Immature natural killer cell (primary cell): Measurements from ENCODE around the gene TEAD1. TPM values are rescaled to one million over a fixed set of nuclear protein-coding genes. Genes with fewer than 3 reads are reported as not detected.

Experiments
- DNase-seq, 3 donors: peaks; one replicate each; pipeline ENCODE4 v3.0.0; 2022; ENCODE audit warnings: mixed read lengths in 1 of 3
- H3K27ac Mint-ChIP-seq, 6 donors: one replicate each; pipeline ENCODE4 v1.8.0; 2020; ENCODE audit warnings: mixed read lengths in 6 of 6, mild to moderate bottlenecking in 5 of 6, inconsistent platforms in 4 of 6, moderate library complexity in 3 of 6
- H3K27me3 Mint-ChIP-seq, 3 donors: one replicate each; pipeline ENCODE4 v1.8.0; 2020 to 2021; ENCODE audit warnings: low read depth in 3 of 3, mild to moderate bottlenecking in 3 of 3, mixed read lengths in 3 of 3, moderate library complexity in 3 of 3, inconsistent platforms in 1 of 3
- H3K36me3 Mint-ChIP-seq, 3 donors: one replicate each; pipeline ENCODE4 v1.8.0; 2020; ENCODE audit warnings: mixed read lengths in 3 of 3, inconsistent platforms in 2 of 3, mild to moderate bottlenecking in 2 of 3
- H3K4me1 Mint-ChIP-seq, 2 donors: one replicate each; pipeline ENCODE4 v1.8.0; 2020; ENCODE audit warnings: inconsistent platforms in 2 of 2, mild to moderate bottlenecking in 2 of 2, mixed read lengths in 2 of 2, moderate library complexity in 1 of 2
- H3K4me3 Mint-ChIP-seq, 5 donors: one replicate each; pipeline ENCODE4 v1.8.0; 2020; ENCODE audit warnings: mild to moderate bottlenecking in 5 of 5, mixed read lengths in 5 of 5, inconsistent platforms in 3 of 5, moderate library complexity in 3 of 5
- H3K9me3 Mint-ChIP-seq, 6 donors: one replicate each; pipeline ENCODE4 v1.8.0; 2020; ENCODE audit warnings: mild to moderate bottlenecking in 6 of 6, mixed read lengths in 6 of 6, inconsistent platforms in 4 of 6, moderate library complexity in 3 of 6
- polyA plus RNA-seq, 3 donors: library from polyadenylated mRNA; unstranded; fragments of 300-500 nt; fragmentation: Illumina TruSeq; gene quantifications; one replicate each; pipeline ENCODE4 v1.2.3, GENCODE V29; 2021

The TEAD1 gene
- polyA plus RNA-seq, 3 donors from 2014 or later = not detected

DNA sequence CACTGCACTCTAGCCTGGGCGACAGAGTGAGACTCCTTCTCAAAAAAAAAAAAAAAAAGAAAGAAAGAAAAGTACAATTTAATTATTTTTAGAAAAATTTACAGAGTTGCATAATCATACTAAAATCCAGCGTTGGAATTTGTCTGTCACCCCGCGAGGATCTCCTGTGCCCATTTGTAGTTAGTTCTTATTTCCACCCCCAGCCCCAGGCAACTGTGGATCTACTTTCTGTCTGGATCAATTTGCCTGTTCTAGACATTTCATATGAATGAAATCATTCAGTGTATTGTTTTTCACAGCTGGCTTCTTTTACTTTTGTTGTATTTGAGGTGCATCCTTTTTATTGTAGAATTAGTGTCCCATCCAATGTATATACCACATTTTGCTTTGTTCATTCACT, 232.3 kb downstream of the TEAD1 start:
- no peaks in the 10 kb centered on the region for H3K4me1 Mint-ChIP-seq
- no peak for DNase-seq
- peaks cover 0 to 9% (median 4%) of the 10 kb centered on the region in 3 donors for H3K27me3 Mint-ChIP-seq
- no peaks in the 10 kb centered on the region for H3K36me3 Mint-ChIP-seq
- no peak overlapping the region for H3K27ac Mint-ChIP-seq
- peaks cover 0 to 6% (median 0%) of the 10 kb centered on the region in 6 donors for H3K9me3 Mint-ChIP-seq
- H3K4me3 Mint-ChIP-seq = no peak overlapping the region

DNA sequence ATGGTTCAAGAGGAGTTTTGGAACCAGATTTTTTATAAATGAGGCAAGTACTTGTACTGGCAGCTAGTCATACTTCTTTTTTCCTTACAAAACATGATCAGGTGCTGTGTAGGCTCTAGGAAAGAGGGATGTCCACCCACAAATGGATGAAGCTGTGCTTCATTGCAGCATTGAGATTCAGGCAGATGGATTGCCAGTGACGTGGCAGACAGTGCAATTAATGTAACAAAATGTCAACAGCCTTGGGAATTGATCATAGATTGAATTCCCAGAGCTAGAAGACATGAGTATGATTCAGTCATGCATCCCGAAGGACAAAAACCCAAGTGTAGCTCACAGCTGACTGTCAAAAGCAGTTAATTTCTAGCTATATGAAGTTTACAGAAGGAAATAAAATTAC, 235.7 kb downstream of the TEAD1 start:
- Mint-ChIP-seq H3K27ac (no peak overlapping the region), H3K4me3 (no peak overlapping the region), H3K4me1 (no peaks in the 10 kb centered on the region), H3K27me3 (peaks cover 4 to 5% (median 4%) of the 10 kb centered on the region in 3 donors), H3K9me3 (peaks cover 0 to 3% (median 0%) of the 10 kb centered on the region in 6 donors), H3K36me3 (no peaks in the 10 kb centered on the region)
- DNase-seq = no peak

DNA sequence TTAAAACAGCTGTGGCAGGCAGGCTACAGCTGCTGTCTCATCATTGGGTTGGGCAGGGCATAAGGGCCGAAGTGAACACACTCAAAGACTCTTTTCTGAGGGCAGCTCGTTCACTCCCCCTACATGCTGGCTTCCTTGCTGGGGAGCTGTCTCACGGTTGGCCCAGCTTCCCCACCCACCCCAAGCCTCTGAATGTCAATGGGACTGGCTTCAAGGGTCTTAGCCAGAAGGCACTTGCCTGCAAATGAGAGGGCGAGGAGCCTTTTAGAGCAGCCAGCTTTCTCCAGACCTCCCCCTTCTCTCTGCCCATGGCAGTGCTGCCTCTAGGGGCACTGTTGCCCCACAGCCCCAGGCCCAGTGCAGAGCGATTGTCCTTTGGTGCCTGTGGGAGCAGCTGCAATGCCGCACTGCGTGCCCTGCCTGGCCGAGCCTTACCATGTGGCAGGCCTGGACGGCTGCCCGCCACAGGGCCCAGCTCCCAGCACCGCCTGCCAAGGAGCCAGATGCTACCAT, 240.2 kb downstream of the TEAD1 start:
- no peak for DNase-seq
- Mint-ChIP-seq H3K4me3 (no peak overlapping the region), H3K4me1 (no peaks in the 10 kb centered on the region), H3K36me3 (no peaks in the 10 kb centered on the region), H3K9me3 (no peaks in the 10 kb centered on the region), H3K27me3 (peaks cover 4 to 7% (median 5%) of the 10 kb centered on the region in 3 donors), H3K27ac (no peak overlapping the region)

DNA sequence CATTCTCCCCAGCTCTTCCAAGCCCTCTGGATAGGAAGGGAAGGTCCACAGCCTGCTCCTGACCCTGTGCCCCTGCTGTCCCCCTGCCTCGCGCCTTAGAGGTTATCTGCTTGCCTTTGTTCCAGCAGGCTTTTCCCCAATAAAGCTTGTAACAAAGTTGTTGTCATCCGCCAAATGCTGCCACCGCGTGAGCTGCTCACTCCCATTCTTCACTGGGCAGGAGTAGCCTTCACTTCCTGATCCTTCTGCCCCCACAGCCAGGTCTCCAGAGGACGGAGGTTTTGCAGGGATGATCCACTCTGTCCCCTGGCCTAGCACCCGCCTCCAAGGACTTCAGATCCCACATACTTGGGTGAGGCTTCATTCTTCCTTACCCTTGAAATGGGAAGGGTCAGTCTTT, 240.9 kb downstream of the TEAD1 start:
- H3K27me3 Mint-ChIP-seq = peaks cover 4 to 7% (median 5%) of the 10 kb centered on the region in 3 donors
- no peak overlapping the region for H3K4me3 Mint-ChIP-seq
- DNase-seq = no peak
- H3K4me1 Mint-ChIP-seq = no peaks in the 10 kb centered on the region
- no peaks in the 10 kb centered on the region for H3K9me3 Mint-ChIP-seq
- H3K36me3 Mint-ChIP-seq = no peaks in the 10 kb centered on the region
- no peak overlapping the region for H3K27ac Mint-ChIP-seq

DNA sequence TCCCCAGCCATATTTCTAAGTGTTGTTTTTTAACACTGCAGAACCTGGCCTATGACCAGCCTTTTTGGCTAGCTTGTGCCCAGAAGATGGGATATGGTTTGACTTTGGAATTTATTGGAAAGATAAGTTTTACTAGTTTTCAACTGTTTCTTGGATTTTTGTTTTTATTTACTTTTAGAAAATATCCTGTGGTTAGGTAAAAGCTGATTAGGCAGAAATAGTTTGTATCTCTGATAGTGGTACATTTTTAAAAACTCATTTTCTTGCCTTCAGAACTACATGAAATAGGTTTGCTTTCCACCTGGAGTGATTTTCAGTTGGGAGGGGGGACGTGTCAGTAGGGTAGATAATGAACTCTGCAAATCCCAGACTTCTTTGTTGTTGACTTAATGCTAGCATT, 243.6 kb downstream of the TEAD1 start:
- Mint-ChIP-seq H3K4me3 (no peak overlapping the region), H3K36me3 (no peaks in the 10 kb centered on the region), H3K9me3 (no peaks in the 10 kb centered on the region), H3K27me3 (peaks cover 2 to 7% (median 2%) of the 10 kb centered on the region in 3 donors), H3K4me1 (no peaks in the 10 kb centered on the region), H3K27ac (no peak overlapping the region)
- DNase-seq = no peak

DNA sequence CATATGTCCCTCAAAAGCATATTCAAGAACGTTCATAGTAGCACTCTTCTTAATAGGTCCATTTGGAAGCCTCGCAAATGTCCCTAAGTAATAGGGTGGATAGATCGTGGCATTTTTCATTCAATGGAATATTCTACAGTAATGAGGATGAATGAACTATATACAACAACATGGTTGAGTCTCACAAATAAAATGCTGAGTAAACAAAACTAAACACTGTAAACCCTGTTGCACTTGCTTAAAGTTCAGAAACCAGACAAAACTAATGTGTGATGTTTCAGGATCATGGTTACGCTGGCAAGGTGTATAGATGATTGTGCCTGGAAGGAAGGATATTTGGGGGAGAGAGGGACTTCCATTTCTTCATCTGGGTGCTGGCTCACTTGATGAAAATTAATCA, 244.4 kb downstream of the TEAD1 start:
- no peaks in the 10 kb centered on the region for H3K4me1 Mint-ChIP-seq
- no peak overlapping the region for H3K4me3 Mint-ChIP-seq
- no peaks in the 10 kb centered on the region for H3K36me3 Mint-ChIP-seq
- H3K9me3 Mint-ChIP-seq = no peaks in the 10 kb centered on the region
- no peak for DNase-seq
- H3K27ac Mint-ChIP-seq = no peak overlapping the region
- peaks cover 2 to 7% (median 5%) of the 10 kb centered on the region in 3 donors for H3K27me3 Mint-ChIP-seq

DNA sequence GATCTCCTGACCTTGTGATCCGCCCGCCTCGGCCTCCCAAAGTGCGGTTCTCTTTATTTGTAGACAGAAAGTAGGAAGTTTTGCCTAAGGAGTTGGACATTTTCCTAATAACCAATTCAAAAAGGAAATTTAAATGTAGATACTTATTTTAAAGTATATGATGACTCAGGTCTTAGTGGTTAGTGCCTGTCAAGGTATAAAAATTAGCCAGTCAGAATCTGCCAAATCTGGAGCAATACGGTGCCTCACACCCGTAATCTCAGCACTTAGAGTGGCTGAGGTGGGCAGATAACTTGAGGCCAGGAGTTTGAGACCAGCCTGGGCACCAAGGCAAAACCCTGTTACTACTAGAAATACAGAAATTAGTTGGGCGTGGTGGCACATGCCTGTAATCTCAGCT, 248.2 kb downstream of the TEAD1 start:
- no peak overlapping the region for H3K27ac Mint-ChIP-seq

DNA sequence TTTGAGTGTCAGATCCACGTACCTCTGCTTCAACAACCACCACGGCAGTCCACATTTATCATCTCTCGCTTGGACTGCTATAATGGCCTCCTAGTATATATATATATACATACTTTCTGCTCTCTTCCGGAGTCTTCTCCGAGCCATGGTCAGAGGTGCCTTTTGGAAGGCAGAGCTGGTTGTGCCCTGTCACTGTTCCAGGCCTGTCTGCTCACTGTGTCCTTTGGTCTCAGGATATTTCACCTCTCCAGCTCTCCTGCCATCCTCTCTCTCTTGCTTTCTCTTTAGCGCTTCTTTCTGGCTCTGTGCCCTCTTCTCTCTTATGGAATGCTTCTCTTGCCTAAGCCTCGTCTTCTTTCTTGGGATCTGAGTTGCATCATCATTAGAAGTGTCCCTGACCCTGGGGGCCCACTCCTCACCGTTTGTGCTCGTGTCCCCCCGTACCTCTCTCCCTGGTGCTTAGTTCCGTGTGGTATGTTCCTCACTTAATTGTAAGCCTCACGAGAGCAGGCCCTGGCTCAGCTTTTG, 248.8 kb downstream of the TEAD1 start:
- H3K27ac Mint-ChIP-seq = no peak overlapping the region
- H3K4me3 Mint-ChIP-seq = no peak overlapping the region
- H3K27me3 Mint-ChIP-seq = peaks cover 2 to 7% (median 3%) of the 10 kb centered on the region in 3 donors
- no peak for DNase-seq
- H3K36me3 Mint-ChIP-seq = no peaks in the 10 kb centered on the region
- no peaks in the 10 kb centered on the region for H3K9me3 Mint-ChIP-seq
- H3K4me1 Mint-ChIP-seq = no peaks in the 10 kb centered on the region

More for the DNA sequence above, 248.2 kb downstream of the TEAD1 start:
- H3K9me3 Mint-ChIP-seq = no peaks in the 10 kb centered on the region
- no peaks in the 10 kb centered on the region for H3K4me1 Mint-ChIP-seq
- no peak overlapping the region for H3K4me3 Mint-ChIP-seq
- peaks cover 2 to 7% (median 5%) of the 10 kb centered on the region in 3 donors for H3K27me3 Mint-ChIP-seq
- H3K36me3 Mint-ChIP-seq = no peaks in the 10 kb centered on the region
- DNase-seq = no peak

DNA sequence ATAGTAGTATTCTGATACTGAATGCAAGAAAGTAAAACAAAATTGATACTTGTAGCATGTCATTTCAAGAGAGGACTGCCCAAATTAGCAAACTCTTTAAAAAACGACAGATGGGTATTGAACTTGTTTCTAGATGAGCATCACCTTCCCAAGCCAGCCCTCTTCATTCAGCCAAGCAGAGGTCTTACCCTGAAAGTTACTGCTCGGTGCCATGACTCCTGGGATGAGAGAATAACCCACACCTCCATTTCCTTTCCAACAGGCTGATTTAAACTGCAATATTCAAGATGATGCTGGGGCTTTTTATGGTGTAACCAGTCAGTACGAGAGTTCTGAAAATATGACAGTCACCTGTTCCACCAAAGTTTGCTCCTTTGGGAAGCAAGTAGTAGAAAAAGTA, 250.4 kb downstream of the TEAD1 start:
- no peak for DNase-seq
- Mint-ChIP-seq H3K4me1 (no peaks in the 10 kb centered on the region), H3K9me3 (no peaks in the 10 kb centered on the region), H3K4me3 (no peak overlapping the region), H3K27ac (no peak overlapping the region), H3K36me3 (no peaks in the 10 kb centered on the region), H3K27me3 (peaks cover 2 to 11% (median 3%) of the 10 kb centered on the region in 3 donors)

DNA sequence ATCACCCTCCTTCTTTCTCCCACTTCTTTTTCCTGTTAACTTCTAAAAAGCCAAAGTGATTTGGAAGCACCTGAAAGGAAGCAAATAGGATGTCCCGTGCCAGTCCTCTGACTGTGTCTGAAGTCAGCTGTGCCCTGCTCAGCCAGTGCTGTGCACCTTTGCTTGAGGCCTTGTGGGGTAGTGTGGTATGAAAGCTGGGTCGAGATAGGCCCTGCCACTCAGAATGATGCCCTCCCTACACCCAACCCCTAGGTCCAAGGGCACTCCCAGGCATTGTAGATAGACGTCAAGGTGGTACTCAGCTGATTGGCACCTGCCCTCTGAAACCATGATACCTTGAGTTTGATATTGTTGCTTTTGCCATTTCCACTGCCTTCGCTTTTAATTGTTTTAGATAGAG, 251.3 kb downstream of the TEAD1 start:
- Mint-ChIP-seq H3K27ac (no peak overlapping the region), H3K4me1 (no peaks in the 10 kb centered on the region), H3K9me3 (no peaks in the 10 kb centered on the region), H3K36me3 (no peaks in the 10 kb centered on the region), H3K27me3 (peaks cover 2 to 11% (median 3%) of the 10 kb centered on the region in 3 donors), H3K4me3 (no peak overlapping the region)
- no peak for DNase-seq

DNA sequence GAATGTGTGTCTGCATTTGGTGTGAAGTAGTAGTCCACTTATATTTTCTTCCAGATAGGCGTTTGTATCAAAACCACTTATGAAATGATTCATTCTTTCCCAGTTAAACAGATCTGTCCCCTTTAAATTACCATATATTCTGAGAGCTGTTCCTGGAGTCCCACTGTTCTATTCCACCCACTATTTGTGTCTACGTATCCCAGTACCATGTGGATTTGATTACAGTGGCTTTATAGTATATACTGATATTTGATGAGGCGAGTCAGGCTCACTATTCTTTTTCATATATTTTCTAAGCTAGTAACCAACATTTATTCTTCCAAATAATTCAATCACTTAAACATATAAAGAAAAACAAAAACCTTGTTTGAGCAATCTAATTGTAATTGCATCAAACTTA, 253.0 kb downstream of the TEAD1 start:
- Mint-ChIP-seq H3K9me3 (no peaks in the 10 kb centered on the region), H3K4me3 (no peak overlapping the region), H3K36me3 (no peaks in the 10 kb centered on the region), H3K27me3 (peaks cover 2 to 11% (median 3%) of the 10 kb centered on the region in 3 donors), H3K4me1 (no peaks in the 10 kb centered on the region), H3K27ac (no peak overlapping the region)
- DNase-seq = no peak

DNA sequence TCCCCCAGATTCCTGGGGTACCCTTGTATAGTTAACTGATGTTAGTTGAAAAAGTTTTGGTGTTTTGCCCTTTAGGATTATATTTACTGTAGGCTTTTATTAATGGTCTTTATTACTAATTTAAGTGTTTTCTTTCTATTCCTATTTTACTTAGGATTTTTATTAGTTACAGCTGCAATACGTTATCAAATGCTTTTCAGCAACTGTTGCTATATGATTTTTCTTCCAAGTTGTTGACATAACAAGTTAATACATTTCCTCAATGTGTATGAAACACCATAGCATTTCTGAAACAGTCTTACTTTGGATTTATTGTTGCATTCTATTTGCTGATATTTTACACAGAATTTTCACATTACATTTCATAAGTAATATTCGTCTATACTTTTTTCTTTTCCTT, 253.7 kb downstream of the TEAD1 start:
- Mint-ChIP-seq H3K27ac (no peak overlapping the region), H3K27me3 (peaks cover 2 to 11% (median 3%) of the 10 kb centered on the region in 3 donors), H3K4me3 (no peak overlapping the region), H3K4me1 (no peaks in the 10 kb centered on the region), H3K36me3 (no peaks in the 10 kb centered on the region), H3K9me3 (no peaks in the 10 kb centered on the region)
- no peak for DNase-seq

DNA sequence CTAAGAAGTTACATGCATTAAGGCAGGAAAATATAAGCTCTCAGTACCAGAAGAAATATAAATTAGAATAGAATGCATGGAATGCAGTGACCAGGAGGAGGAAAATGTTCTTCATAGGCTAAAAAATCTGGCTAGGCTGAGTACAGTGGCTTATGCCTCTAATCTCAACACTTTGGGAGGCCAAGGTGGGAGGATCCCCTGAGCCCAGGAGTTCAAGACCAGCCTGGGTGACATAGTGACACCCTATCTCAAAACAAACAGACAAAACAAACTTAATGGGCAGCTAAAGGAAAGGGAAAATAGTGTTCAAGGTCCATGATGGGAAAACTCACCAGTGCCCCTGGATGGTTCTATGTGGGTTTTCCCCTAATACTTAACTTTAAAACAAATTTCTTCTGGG, 256.6 kb downstream of the TEAD1 start:
- DNase-seq = no peak
- Mint-ChIP-seq H3K27me3 (peaks cover 0 to 11% (median 0%) of the 10 kb centered on the region in 3 donors), H3K4me1 (no peaks in the 10 kb centered on the region), H3K4me3 (no peak overlapping the region), H3K9me3 (no peaks in the 10 kb centered on the region), H3K36me3 (no peaks in the 10 kb centered on the region), H3K27ac (no peak overlapping the region)

DNA sequence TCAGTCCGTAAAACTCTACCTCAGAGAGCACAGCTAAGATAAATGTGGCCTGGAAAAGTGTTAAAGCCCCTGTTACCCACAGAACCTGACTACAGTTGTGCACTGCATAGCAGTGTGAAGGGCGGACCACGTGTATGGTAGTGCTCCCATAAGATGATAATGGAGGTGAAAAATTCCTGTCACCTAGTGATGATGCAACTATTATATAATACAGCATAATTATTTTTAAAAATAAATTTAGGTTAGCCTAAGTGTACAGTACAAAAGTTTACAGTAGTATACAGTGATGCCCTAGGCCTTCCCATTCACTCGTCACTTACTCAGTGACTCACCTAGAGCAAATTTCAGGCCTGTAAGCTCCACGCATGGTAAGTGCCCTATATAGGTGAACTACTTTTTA, 258.3 kb downstream of the TEAD1 start:
- Mint-ChIP-seq H3K27ac (no peak overlapping the region), H3K36me3 (no peaks in the 10 kb centered on the region), H3K9me3 (no peaks in the 10 kb centered on the region), H3K27me3 (peaks cover 0 to 8% (median 0%) of the 10 kb centered on the region in 3 donors), H3K4me1 (no peaks in the 10 kb centered on the region), H3K4me3 (no peak overlapping the region)
- no peak for DNase-seq

DNA sequence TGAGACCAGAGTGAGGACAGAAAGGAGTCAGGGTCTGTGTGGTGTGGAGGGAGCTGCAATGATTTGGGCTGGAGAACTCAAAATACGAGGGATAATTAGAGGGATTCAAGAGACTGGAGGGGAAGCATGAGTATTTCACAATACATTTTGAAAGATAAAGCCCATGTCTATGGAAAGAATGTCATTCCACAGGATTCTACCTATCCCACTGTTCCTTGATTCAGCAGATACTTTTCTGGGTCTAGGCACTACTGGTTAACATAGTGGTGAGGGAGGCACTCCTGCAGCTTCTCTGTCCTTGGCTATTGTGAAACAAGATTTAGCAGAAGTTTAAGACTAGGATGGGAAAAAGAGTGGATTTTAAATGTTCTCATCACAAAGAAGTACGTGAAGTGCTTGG, 262.0 kb downstream of the TEAD1 start:
- H3K4me3 Mint-ChIP-seq = no peak overlapping the region
- H3K27ac Mint-ChIP-seq = no peak overlapping the region
- H3K9me3 Mint-ChIP-seq = no peaks in the 10 kb centered on the region
- H3K36me3 Mint-ChIP-seq = no peaks in the 10 kb centered on the region
- H3K4me1 Mint-ChIP-seq = no peaks in the 10 kb centered on the region
- DNase-seq = no peak
- H3K27me3 Mint-ChIP-seq = peaks cover 0 to 11% (median 5%) of the 10 kb centered on the region in 3 donors
